GM21423 (cell line): ENCODE measurements around the gene AQR.
"Not testable (repeated sequence)": the region's sequence is repeated elsewhere in the genome, so short reads cannot be mapped to it uniquely, and the experiment has no call there.

ENCODE experiments used
- ATAC-seq: cut with Tn5 transposase; IDR thresholded peaks from one replicate; pipeline ENCODE4 v1.9.1; 2021; ENCODE audit warnings: mild to moderate bottlenecking, moderate library complexity; ENCODE audit not compliant: unreplicated experiment

Gene AQR

GRCh38 chr15:34820110-34820509 lies 149.4 kb downstream of the AQR start:
- no peak for ATAC-seq

- no peak for ATAC-seq
These were observed 151.0 kb downstream of the AQR start for GRCh38 chr15:34818526-34818925.

- ATAC-seq, result no peak
These were observed 153.7 kb downstream of the AQR start for GRCh38 chr15:34815836-34816235.

- no peak for ATAC-seq
These were observed 155.9 kb downstream of the AQR start for GRCh38 chr15:34813446-34814190.

GRCh38 chr15:34812868-34813365 lies 156.6 kb downstream of the AQR start:
- ATAC-seq, result not testable (repeated sequence)

- no peak for ATAC-seq
These were observed 157.2 kb downstream of the AQR start for GRCh38 chr15:34812369-34812768.

GRCh38 chr15:34810443-34811129 lies 159.0 kb downstream of the AQR start:
- no peak for ATAC-seq

GRCh38 chr15:34809186-34809585 lies 160.4 kb downstream of the AQR start:
- no peak for ATAC-seq

- ATAC-seq, result no peak
These were observed 161.5 kb downstream of the AQR start for GRCh38 chr15:34808016-34808415.

- ATAC-seq, result not testable (repeated sequence)
These were observed 162.3 kb downstream of the AQR start for GRCh38 chr15:34807241-34807640.

GRCh38 chr15:34804776-34805175 lies 164.8 kb downstream of the AQR start:
- ATAC-seq, result no peak

- no peak for ATAC-seq
These were observed 165.4 kb downstream of the AQR start for GRCh38 chr15:34804113-34804512.

GRCh38 chr15:34802803-34803750 lies 166.5 kb downstream of the AQR start:
- ATAC-seq, result no peak

- ATAC-seq, result no peak
These were observed 167.2 kb downstream of the AQR start for GRCh38 chr15:34802371-34802770.
